Endothelial cell of umbilical vein (primary cell): ENCODE results near the gene FANCI. TPM values are rescaled to one million over a fixed set of nuclear protein-coding genes. Genes with fewer than 3 reads are reported as not detected.

Experiments
- BruUV-seq: library from RNA; stranded (reverse); fragments of 400-500 nt; replicated peaks from 2 replicates; lab custom pipeline; 2021; lab: Mats Ljungman, UMichigan
- CTCF ChIA-PET: fragments of 300-600, 350-600 bp; sonication (Branson Sonifier 250); formaldehyde crosslinking; loops from one replicate; lab custom pipeline; 2021; ENCODE audit warnings: antibody characterized with exemption, inconsistent platforms; lab: Charles Lee
- POLR2A ChIA-PET: fragments of 300-600, 350-600 bp; sonication (Branson Sonifier 250); formaldehyde crosslinking; loops from one replicate; lab custom pipeline; 2021; ENCODE audit warnings: antibody characterized with exemption, inconsistent platforms; lab: Charles Lee
- DNase-seq: peaks from one replicate; pipeline ENCODE4 v3.0.0-alpha.2; 2011; ENCODE audit warnings: low read depth, low spot score
- FAIRE-seq: peaks from 2 replicates; lab custom pipeline; 2011; peaks lifted over from hg19 to GRCh38; lab: Jason Lieb, UNC
- H2AFZ ChIP-seq: 2 replicates; pipeline ENCODE4 v1.6.0; 2012; ENCODE audit warnings: low read depth, low read length, control low read depth, inconsistent platforms
- H3K27ac ChIP-seq: 2 replicates; pipeline ENCODE4 v1.5.1; 2011; ENCODE audit warnings: low read depth, mild to moderate bottlenecking, control low read depth, low read length, moderate library complexity; ENCODE audit not compliant: insufficient read depth
- H3K27me3 ChIP-seq, 2 experiments: 2 replicates each; pipeline versions ENCODE4 v1.6.0 to v1.6.1; 2011; ENCODE audit warnings: low read length in 2 of 2, mixed read lengths in 1 of 2; ENCODE audit not compliant: control insufficient read depth in 2 of 2, insufficient read depth in 2 of 2
- H3K36me3 ChIP-seq, 2 experiments: 2 replicates in 1 of 2; 3 replicates in 1 of 2; pipeline ENCODE4 v1.5.1; 2011; ENCODE audit warnings: low read length in 2 of 2, mild to moderate bottlenecking in 1 of 2, moderate library complexity in 1 of 2; ENCODE audit not compliant: control insufficient read depth in 2 of 2, insufficient read depth in 2 of 2; ENCODE audit errors: extremely low read depth in 1 of 2
- H3K4me1 ChIP-seq: 3 replicates; pipeline ENCODE4 v1.5.1; 2011; ENCODE audit warnings: mild to moderate bottlenecking, low read length; ENCODE audit not compliant: control insufficient read depth, insufficient read depth; ENCODE audit errors: extremely low read depth
- H3K4me2 ChIP-seq: 2 replicates; pipeline ENCODE4 v1.6.1; 2011; ENCODE audit warnings: low read length, control low read depth, mixed read lengths; ENCODE audit not compliant: insufficient read depth
- H3K4me3 ChIP-seq, 3 experiments: fragments of 200-600 bp in 1 of 3; sonication (generic), shearing (Covaris generic) in 1 of 3; replicated peaks in 1 of 3; 2 replicates each; pipeline ENCODE4 v1.5.1; 2011 to 2016; ENCODE audit warnings: control low read depth in 3 of 3, low read length in 3 of 3, mild to moderate bottlenecking in 2 of 3, inconsistent platforms in 1 of 3, low read depth in 1 of 3, moderate library complexity in 1 of 3; ENCODE audit not compliant: insufficient read depth in 1 of 3
- H3K79me2 ChIP-seq: 2 replicates; pipeline ENCODE4 v1.6.0; 2012; ENCODE audit warnings: low read length, inconsistent platforms; ENCODE audit not compliant: control insufficient read depth, insufficient read depth
- H3K9ac ChIP-seq: replicated peaks from 2 replicates; pipeline ENCODE3; 2011; ENCODE audit warnings: low read length, control low read depth; ENCODE audit not compliant: insufficient read depth; ENCODE audit errors: extremely low read depth
- H3K9me1 ChIP-seq: replicated peaks from 3 replicates; pipeline ENCODE4 v1.6.0; 2011; ENCODE audit warnings: mild to moderate bottlenecking, low read length; ENCODE audit not compliant: control insufficient read depth, insufficient read depth; ENCODE audit errors: extremely low read depth
- H3K9me3 ChIP-seq: replicated peaks from 2 replicates; pipeline ENCODE4 v1.5.1; 2012; ENCODE audit warnings: low read length, inconsistent platforms; ENCODE audit not compliant: control insufficient read depth, insufficient read depth
- H4K20me1 ChIP-seq: replicated peaks from 2 replicates; pipeline ENCODE3; 2011; ENCODE audit warnings: mild to moderate bottlenecking, low read length; ENCODE audit not compliant: control insufficient read depth, insufficient read depth; ENCODE audit errors: extremely low read depth
- CTCF ChIP-seq, 2 donors: IDR thresholded peaks; 1 replicate in 1 of 2; 2 replicates in 1 of 2; pipeline ENCODE4 v1.5.1; 2011; ENCODE audit warnings: low read length in 2 of 2, mild to moderate bottlenecking in 2 of 2, moderate library complexity in 2 of 2, control low read depth in 1 of 2, inconsistent platforms in 1 of 2, low read depth in 1 of 2; ENCODE audit not compliant: insufficient read depth in 1 of 2; ENCODE audit errors: extremely low read depth in 1 of 2
- EZH2 ChIP-seq: IDR thresholded peaks from 2 replicates; pipeline ENCODE4 v1.6.1; 2012; ENCODE audit warnings: borderline replicate concordance, low read depth, mild to moderate bottlenecking, moderate library complexity, low read length, inconsistent platforms; ENCODE audit not compliant: severe bottlenecking
- FOS ChIP-seq: IDR thresholded peaks from 2 replicates; pipeline ENCODE4 v1.6.1; 2011; ENCODE audit warnings: mild to moderate bottlenecking, low read length, moderate library complexity, borderline replicate concordance; ENCODE audit not compliant: insufficient read depth
- GATA2 ChIP-seq: IDR thresholded peaks from 2 replicates; pipeline ENCODE4 v1.7.0; 2011; ENCODE audit warnings: low read depth, mild to moderate bottlenecking, moderate library complexity, mixed read lengths, low read length; ENCODE audit not compliant: insufficient read length, insufficient read depth
- JUN ChIP-seq: IDR thresholded peaks from 2 replicates; pipeline ENCODE4 v1.6.1; 2011; ENCODE audit warnings: borderline replicate concordance, low read depth; ENCODE audit not compliant: insufficient read length, insufficient read depth
- MAX ChIP-seq: IDR thresholded peaks from 2 replicates; pipeline ENCODE4 v1.6.1; 2011; ENCODE audit not compliant: insufficient read depth, insufficient read length
- MYC ChIP-seq: IDR thresholded peaks from one replicate; pipeline ENCODE4 v1.6.1; 2011; ENCODE audit warnings: mild to moderate bottlenecking, low read depth, low read length
- POLR2A ChIP-seq: IDR thresholded peaks from 2 replicates; pipeline ENCODE4 v1.6.1; 2012; ENCODE audit warnings: low read depth, mild to moderate bottlenecking, control low read depth, low read length
- POLR2AphosphoS5 ChIP-seq: IDR thresholded peaks from 2 replicates; pipeline ENCODE4 v1.6.1; 2012; ENCODE audit warnings: low read depth, mild to moderate bottlenecking, control low read depth, low read length, moderate library complexity; ENCODE audit not compliant: insufficient read depth
- dilution Hi-C: fragments of 300-500 bp; cut with MboI; formaldehyde crosslinking; loops from one replicate; pipeline ENCODE4 v1.15.0; 2019; ENCODE audit warnings: low sequenced_read_pairs; ENCODE audit not compliant: extremely low pct_ligation_motif_present
- intact Hi-C: fragments of 100-400 bp; cut with micrococcal nuclease; formaldehyde crosslinking; loops from one replicate; pipeline ENCODE4 v1.10.0; 2022
- polyA plus RNA-seq, 4 experiments: library from polyadenylated mRNA; depleted of rRNA in 3 of 4; stranded (reverse) in 3 of 4; unstranded in 1 of 4; fragments of >200 nt; gene quantifications; 2 replicates each; pipeline versions ENCODE4 v1.2.1 to v1.2.3, GENCODE V29; 2011 to 2012; ENCODE audit warnings: missing spikeins in 1 of 4
- total RNA-seq: library from RNA; stranded (reverse); gene quantifications from 2 replicates; pipeline ENCODE4 v1.2.3, GENCODE V29; 2021

FANCI gene
- total and polyA plus RNA-seq, 2 donors (not counting 3 experiments of a cell fraction or from before 2014, with no cell fraction given) = 10.8 to 74.7 TPM

DNA sequence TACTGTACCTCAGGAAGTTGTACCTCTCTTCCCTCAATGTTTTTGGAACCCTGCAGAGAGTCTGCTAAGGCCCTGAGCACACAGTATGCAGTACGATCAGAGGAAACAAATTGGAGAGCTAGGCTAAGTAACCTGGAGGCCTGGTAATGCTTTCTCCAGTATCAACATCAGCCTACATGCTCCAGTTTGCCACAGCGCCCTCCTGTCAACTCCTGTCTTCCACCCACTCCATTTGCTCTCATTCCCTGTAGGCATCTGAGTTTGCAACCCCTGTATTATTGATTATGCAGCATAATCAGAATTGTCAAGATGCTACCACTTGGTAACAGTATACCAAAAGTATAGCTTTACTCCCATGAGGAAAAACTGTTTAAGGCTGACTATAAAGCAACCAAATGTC is 76.4 kb downstream of the FANCI start:
- no peak for FAIRE-seq
- no TSS peak for BruUV-seq
- dilution Hi-C loops = no loop called here

More for the DNA sequence above, 76.4 kb downstream of the FANCI start:
- CTCF ChIA-PET = interaction anchor here (1.0 kb wide), 1 partner anchor 113 kb away, joined by 4 read pairs; no protein-coding TSS in a partner anchor
- no peak overlapping the region for H3K4me2 ChIP-seq
- peaks cover 39 to 79% of the 10 kb centered on the region in 2 experiments for H3K36me3 ChIP-seq
- peaks cover 6% of the 10 kb centered on the region for H3K79me2 ChIP-seq
- TF ChIP-seq JUN = no peak
- no peak for TF ChIP-seq CTCF (IDR thresholded peaks at IDR 0.05; ENCODE audit: extremely low read depth in 1 of 2, insufficient read depth in 1 of 2, low read depth in 1 of 2, low read length in 2 of 2)
- TF ChIP-seq GATA2 = no peak
- TF ChIP-seq EZH2 = no peak
- TF ChIP-seq FOS = no peak
- no peak for TF ChIP-seq POLR2AphosphoS5
- no peak for TF ChIP-seq MAX
- TF ChIP-seq POLR2A = no peak
- no peak for TF ChIP-seq MYC
- intact Hi-C loops = no loop called here
- no peak for DNase-seq
- no peaks in the 10 kb centered on the region for H3K9me1 ChIP-seq
- no peak overlapping the region for H3K27ac ChIP-seq
- H3K27me3 ChIP-seq = no peaks in the 10 kb centered on the region
- H3K4me3 ChIP-seq = no peak overlapping the region
- H3K9me3 ChIP-seq = no peaks in the 10 kb centered on the region
- H3K9ac ChIP-seq = no peak overlapping the region
- no peaks in the 10 kb centered on the region for H4K20me1 ChIP-seq
- peaks cover 24% of the 10 kb centered on the region for H3K4me1 ChIP-seq
- POLR2A ChIA-PET = no interaction called here
- H2AFZ ChIP-seq = no peak overlapping the region
